ENCODE measurements around the gene KLHL3. TPM values are rescaled to one million over a fixed set of nuclear protein-coding genes. Genes with fewer than 3 reads are reported as not detected.

Gene KLHL3
- total RNA-seq, 6 experiments from 2014 or later = 1.9 to 8.5 (median 3.3) TPM

GRCh38 chr5:137753691-137754187 lies 17.9 kb upstream of the KLHL3 start:
- intact Hi-C loops (cut with DNase I) = no loop called here
- H3K27me3 ChIP-seq = no peaks in the 10 kb centered on the region

GRCh38 chr5:137752905-137753690 lies 17.2 kb upstream of the KLHL3 start:
- Histone ChIP-seq H3K27ac (peak overlapping the region; percentile 99), H3K27me3 (no peaks in the 10 kb centered on the region), H3K36me3 (no peaks in the 10 kb centered on the region), H3K9me3 (no peaks in the 10 kb centered on the region), H3K4me3 (peak overlapping the region; percentile 79 to 83 (median 80)), H3K4me1 (peaks cover 0 to 17% (median 5%) of the 10 kb centered on the region in 4 donors)
- WGBS (ENCODE audit: insufficient coverage, low coverage, low lambda C conversion rate, missing lambda C conversion rate) = under 1% methylated on average over 16 of the region's 63 CpGs
- TF ChIP-seq, protein P1, sequence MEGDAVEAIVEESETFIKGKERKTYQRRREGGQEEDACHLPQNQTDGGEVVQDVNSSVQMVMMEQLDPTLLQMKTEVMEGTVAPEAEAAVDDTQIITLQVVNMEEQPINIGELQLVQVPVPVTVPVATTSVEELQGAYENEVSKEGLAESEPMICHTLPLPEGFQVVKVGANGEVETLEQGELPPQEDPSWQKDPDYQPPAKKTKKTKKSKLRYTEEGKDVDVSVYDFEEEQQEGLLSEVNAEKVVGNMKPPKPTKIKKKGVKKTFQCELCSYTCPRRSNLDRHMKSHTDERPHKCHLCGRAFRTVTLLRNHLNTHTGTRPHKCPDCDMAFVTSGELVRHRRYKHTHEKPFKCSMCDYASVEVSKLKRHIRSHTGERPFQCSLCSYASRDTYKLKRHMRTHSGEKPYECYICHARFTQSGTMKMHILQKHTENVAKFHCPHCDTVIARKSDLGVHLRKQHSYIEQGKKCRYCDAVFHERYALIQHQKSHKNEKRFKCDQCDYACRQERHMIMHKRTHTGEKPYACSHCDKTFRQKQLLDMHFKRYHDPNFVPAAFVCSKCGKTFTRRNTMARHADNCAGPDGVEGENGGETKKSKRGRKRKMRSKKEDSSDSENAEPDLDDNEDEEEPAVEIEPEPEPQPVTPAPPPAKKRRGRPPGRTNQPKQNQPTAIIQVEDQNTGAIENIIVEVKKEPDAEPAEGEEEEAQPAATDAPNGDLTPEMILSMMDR (IDR thresholded peaks at IDR 0.05) = no peak
- TF ChIP-seq POLR2A (IDR thresholded peaks at IDR 0.05) = no peak
- peak; percentile 56 to 73 (median 63) for DNase-seq
- ATAC-seq = peak in 2 of 4 donors; percentile 1 to 2
- intact Hi-C loops (cut with DNase I) = no loop called here

More at GRCh38 chr5:137753691-137754187, 17.9 kb upstream of the KLHL3 start:
- Histone ChIP-seq H3K9me3 (no peaks in the 10 kb centered on the region), H3K36me3 (no peaks in the 10 kb centered on the region), H3K4me1 (peaks cover 0 to 17% (median 5%) of the 10 kb centered on the region in 4 donors), H3K4me3 (peak overlapping the region; percentile 79 to 83 (median 80)), H3K27ac (peak overlapping the region; percentile 99)
- TF ChIP-seq POLR2A (IDR thresholded peaks at IDR 0.05) = no peak
- TF ChIP-seq, protein P1 (IDR thresholded peaks at IDR 0.05) = no peak
- peak in 1 of 3 donors; percentile 78 for DNase-seq
- WGBS (ENCODE audit: insufficient coverage, low coverage, low lambda C conversion rate, missing lambda C conversion rate) = 0% methylated on average over 5 of the region's 45 CpGs
- ATAC-seq = peak; percentile 13 to 48 (median 18)

DNA sequence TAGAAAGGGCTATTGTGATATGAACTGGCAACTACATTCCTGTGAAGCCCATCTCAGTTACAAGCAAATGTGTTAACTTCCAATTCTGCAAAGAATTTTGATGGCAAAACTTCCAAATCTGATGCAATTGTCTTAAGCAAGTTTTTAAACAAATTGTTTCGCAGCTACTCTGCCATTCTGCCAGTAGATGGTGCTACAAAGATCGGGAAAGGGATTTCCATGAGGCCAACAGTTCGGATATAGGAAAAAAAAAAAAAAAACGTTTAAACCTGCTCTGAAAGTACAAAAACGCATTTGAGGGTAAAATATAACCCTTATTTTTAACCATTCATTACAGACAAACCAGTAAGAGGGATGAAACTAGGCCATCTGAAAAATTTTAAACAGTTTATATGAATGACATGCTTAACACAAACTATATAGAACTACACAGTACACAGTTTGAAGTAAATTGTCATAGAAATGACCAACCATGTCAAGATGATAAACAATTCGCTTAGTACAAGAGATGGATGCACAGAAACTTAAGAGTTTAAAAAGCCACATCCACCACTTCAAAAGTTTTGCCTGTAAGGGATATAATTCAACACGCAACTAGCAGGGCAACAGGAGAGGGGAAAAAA lies 16.1 kb upstream of the KLHL3 start:
- TF ChIP-seq POLR2A (IDR thresholded peaks at IDR 0.05) = no peak
- TF ChIP-seq, protein P1 (IDR thresholded peaks at IDR 0.05) = peak; percentile 59 to 85 (median 77)
- Histone ChIP-seq H3K4me3 (peak overlapping the region; percentile 79 to 83 (median 80)), H3K9me3 (no peaks in the 10 kb centered on the region), H3K27me3 (no peaks in the 10 kb centered on the region), H3K27ac (peak overlapping the region; percentile 2 to 99 (median 7)), H3K36me3 (no peaks in the 10 kb centered on the region), H3K4me1 (peaks cover 0 to 22% (median 5%) of the 10 kb centered on the region in 4 donors)
- intact Hi-C loops (cut with DNase I) = no loop called here
- 1% methylated on average over 7 of the region's 7 CpGs for WGBS (ENCODE audit: insufficient coverage, low coverage, low lambda C conversion rate, missing lambda C conversion rate)
- DNase-seq = no peak
- ATAC-seq = no peak

- intact Hi-C loops (cut with DNase I) = no loop called here
- no peak for DNase-seq
- H3K27me3 ChIP-seq = no peaks in the 10 kb centered on the region
- no peaks in the 10 kb centered on the region for H3K36me3 ChIP-seq
- ATAC-seq = no peak
- 87% methylated on average over 1 of the region's 1 CpG for WGBS (ENCODE audit: insufficient coverage, low coverage, low lambda C conversion rate, missing lambda C conversion rate)
- no peak overlapping the region for H3K27ac ChIP-seq
- no peak overlapping the region for H3K4me3 ChIP-seq
- H3K9me3 ChIP-seq = no peaks in the 10 kb centered on the region
- TF ChIP-seq, protein P1 (IDR thresholded peaks at IDR 0.05) = no peak
- TF ChIP-seq POLR2A (IDR thresholded peaks at IDR 0.05) = no peak
- peaks cover 0 to 22% (median 5%) of the 10 kb centered on the region in 4 donors for H3K4me1 ChIP-seq
Measured at GRCh38 chr5:137750436-137750835, 14.5 kb upstream of the KLHL3 start.

All from right lobe of liver (tissue), 6 donors.